Aorta (tissue), 5 donors: Measurements from ENCODE around the gene BEAN1. TPM values are rescaled to one million over a fixed set of nuclear protein-coding genes. Genes with fewer than 3 reads are reported as not detected.

Experiments used
- ATAC-seq: fragments of 200-7000 bp; cut with Tn5 transposase; one replicate; pipeline ENCODE4 v1.9.1; 2022; ENCODE audit warnings: moderate library complexity; ENCODE audit not compliant: low FRiP score
- DNase-seq, 2 donors: peaks; one replicate each; pipeline ENCODE4 v3.0.0-alpha.2; 2020
- H3K27ac ChIP-seq, 2 donors: one replicate each; pipeline ENCODE4 v1.5.1; 2013; ENCODE audit warnings: low read length in 2 of 2, mild to moderate bottlenecking in 2 of 2, moderate library complexity in 2 of 2, control low read depth in 1 of 2, inconsistent platforms in 1 of 2, low read depth in 1 of 2
- H3K27me3 ChIP-seq, 2 donors: one replicate each; pipeline ENCODE4 v1.6.1; 2013; ENCODE audit warnings: control low read depth in 1 of 2, low read length in 1 of 2, mild to moderate bottlenecking in 1 of 2, moderate library complexity in 1 of 2; ENCODE audit not compliant: insufficient read depth in 2 of 2, control insufficient read depth in 1 of 2
- H3K36me3 ChIP-seq, 2 donors: one replicate each; pipeline ENCODE4 v1.6.1; 2013; ENCODE audit warnings: control low read depth in 1 of 2, low read length in 1 of 2, mild to moderate bottlenecking in 1 of 2; ENCODE audit not compliant: insufficient read depth in 2 of 2, control insufficient read depth in 1 of 2
- H3K4me1 ChIP-seq, 2 donors: one replicate each; pipeline ENCODE4 v1.6.1; 2013; ENCODE audit warnings: low read length in 2 of 2, control low read depth in 1 of 2, mild to moderate bottlenecking in 1 of 2, moderate library complexity in 1 of 2; ENCODE audit not compliant: insufficient read depth in 2 of 2, control insufficient read depth in 1 of 2
- H3K4me3 ChIP-seq, 2 donors: one replicate each; pipeline ENCODE4 v1.5.1; 2013; ENCODE audit warnings: low read length in 2 of 2, control low read depth in 1 of 2, mild to moderate bottlenecking in 1 of 2
- H3K9me3 ChIP-seq: one replicate; pipeline ENCODE4 v1.6.1; 2013; ENCODE audit warnings: mild to moderate bottlenecking, low read length; ENCODE audit not compliant: control insufficient read depth
- WGBS, 2 donors: extraction: QIAGEN DNeasy Blood & Tissue Kit; methylation state at CpG; one replicate each; pipeline ENCODE4 v1.1.7; 2013; 5-methylcytosine and 5-hydroxymethylcytosine counted together
- intact Hi-C, 2 donors: fragments of 100-400 bp; cut with DNase I; formaldehyde crosslinking; loops; one replicate each; pipeline versions ENCODE4 v1.14.2 to v1.15.0; 2022
- polyA plus RNA-seq, 2 donors: library from polyadenylated mRNA; stranded (reverse); fragments of 200-250 nt; gene quantifications; one replicate each; pipeline ENCODE4 v1.2.3, GENCODE V29; 2013
- total RNA-seq, 2 donors: library from RNA; stranded (reverse); fragmentation: NEBNext Ultra II Directional; extraction: Animal tissue kit (Norgen Biotek cat#: 25700); gene quantifications; one replicate each; pipeline ENCODE4 v1.2.1, GENCODE V29; 2021
- donor health status: healthy with polysubstance abuse.
- donor health status: Bipolar disorder and iron deficiency.
- donor health status: DM: no; HTN: no; CAD: no.
- donor health status: DM: no; HTN: no; CAD: no.
- donor health status: DM: yes; HTN: yes; CAD: no.

The BEAN1 gene
- total and polyA plus RNA-seq, 4 donors = 0.13 to 1.8 (median 0.46) TPM

DNA sequence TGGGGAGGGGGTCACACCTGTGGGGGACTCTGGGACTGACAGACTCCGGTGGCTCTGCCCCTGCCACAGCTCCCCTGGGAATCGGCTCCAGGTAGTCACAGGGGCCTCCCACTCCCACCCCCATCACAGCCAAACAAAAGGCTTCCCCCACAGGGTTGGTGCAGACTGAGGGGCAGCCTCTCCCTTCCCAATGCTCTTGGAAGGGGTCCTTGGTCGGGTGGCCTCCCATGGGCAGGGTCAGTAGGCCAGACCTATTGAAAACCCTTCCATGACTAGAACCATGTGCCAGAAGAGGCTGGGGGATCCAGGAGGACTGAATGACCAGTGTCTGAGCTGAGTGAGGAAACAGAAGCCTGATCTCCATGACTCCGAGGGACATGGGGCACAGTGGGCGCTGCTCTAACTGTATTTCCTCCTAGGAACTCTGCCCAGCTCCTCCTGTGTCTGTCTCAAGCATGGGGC is 94.2 kb downstream of the BEAN1 start:
- Histone ChIP-seq H3K9me3 (no peaks in the 10 kb centered on the region), H3K36me3 (no peaks in the 10 kb centered on the region), H3K27ac (no peak overlapping the region), H3K4me3 (no peak overlapping the region), H3K27me3 (no peaks in the 10 kb centered on the region), H3K4me1 (no peaks in the 10 kb centered on the region)
- 94 to 95% methylated on average over 5 of the region's 5 CpGs for WGBS, 2 donors
- intact Hi-C loops = no loop called here
- no peak for ATAC-seq
- DNase-seq = peak in 1 of 2 donors; percentile 47

DNA sequence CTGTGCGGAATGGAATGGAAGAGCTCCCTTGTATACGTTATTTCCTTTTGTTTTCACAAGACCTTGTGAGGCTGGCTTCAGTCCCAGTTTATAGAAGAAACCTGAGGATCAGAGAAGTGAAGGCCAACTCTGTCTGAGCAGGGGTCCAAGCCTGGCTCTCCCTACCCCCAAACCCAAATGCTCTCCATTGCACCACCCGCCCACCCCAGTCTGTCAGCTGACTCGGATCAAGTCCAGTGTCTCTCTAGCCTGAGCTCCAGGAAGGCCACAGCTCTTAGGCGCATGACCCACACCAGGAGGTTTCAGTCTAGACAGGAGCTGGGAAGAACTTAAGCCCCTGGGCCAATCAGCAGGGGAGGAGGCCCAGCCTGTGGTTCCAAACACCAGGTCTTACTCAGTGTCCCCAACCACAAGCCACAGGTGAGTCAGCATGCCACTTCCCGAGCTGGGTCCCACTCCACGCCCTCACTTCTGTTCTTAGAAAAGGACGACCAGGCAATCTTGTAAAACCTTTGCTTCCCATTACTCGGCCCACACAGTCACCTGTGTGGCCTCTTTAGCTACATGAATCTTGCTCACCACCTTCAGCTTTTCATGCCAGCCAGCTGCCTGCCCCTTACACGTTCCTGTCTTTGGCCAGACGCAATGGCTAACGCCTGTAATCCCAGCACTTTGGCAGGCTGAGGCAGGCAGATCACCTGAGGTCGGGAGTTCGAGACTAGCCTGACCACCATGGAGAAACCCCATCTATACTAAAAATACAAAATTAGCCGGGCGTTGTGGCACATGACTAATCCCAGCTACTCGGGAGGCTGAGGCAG is 95.1 kb downstream of the BEAN1 start:
- H3K27ac ChIP-seq = peak overlapping the region in 1 of 2 donors; percentile 6
- H3K36me3 ChIP-seq = peaks cover 0 to 3% of the 10 kb centered on the region in 2 donors
- 78 to 82% methylated on average over 17 of the region's 17 CpGs for WGBS, 2 donors
- intact Hi-C loops = no loop called here
- H3K9me3 ChIP-seq = no peaks in the 10 kb centered on the region
- no peak overlapping the region for H3K4me3 ChIP-seq
- no peak for ATAC-seq
- peak; percentile 75 to 82 for DNase-seq
- H3K27me3 ChIP-seq = no peaks in the 10 kb centered on the region
- no peaks in the 10 kb centered on the region for H3K4me1 ChIP-seq

DNA sequence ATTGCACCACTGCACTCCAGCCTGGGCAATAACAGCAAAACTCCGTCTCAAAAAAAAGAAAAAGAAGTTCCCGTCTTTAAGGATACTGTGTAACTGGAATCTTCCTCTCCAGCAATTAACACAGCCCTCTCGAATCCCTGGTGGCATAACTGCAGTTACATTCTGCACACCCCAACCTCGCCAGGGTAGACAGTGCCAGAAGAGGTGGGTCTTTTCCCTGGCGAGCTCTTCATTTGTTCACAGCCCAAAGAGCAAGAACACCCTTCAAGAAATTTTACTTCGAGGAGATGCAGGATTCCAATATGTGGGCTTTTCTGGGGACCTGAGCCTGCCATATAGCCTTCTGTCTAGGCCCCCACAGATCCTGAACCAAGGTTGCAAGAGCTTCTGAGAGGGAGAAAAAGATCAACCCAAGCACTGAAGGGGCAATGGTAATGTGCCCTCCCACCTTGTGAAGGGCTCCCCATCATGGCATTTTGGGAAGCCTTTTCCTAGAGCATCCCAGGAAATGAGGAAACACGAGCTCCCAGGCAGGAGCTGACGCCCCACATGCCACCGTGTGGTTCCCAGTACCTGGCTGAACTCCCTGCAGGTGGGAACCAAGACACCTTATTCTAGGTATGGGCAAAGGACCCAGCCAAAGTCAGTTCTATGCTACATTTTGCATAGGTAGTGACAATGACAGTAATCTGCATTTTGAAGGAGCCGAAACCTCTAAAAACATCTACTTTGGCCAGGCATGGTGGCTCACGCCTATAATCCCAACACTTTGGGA is 95.9 kb downstream of the BEAN1 start:
- Histone ChIP-seq H3K9me3 (no peaks in the 10 kb centered on the region), H3K27ac (no peak overlapping the region), H3K4me3 (no peak overlapping the region), H3K4me1 (no peaks in the 10 kb centered on the region), H3K27me3 (no peaks in the 10 kb centered on the region), H3K36me3 (peaks cover 0 to 4% of the 10 kb centered on the region in 2 donors)
- ATAC-seq = no peak
- intact Hi-C loops = no loop called here
- DNase-seq = peak in 1 of 2 donors; percentile 44
- WGBS, 2 donors = 71 to 75% methylated on average over 11 of the region's 11 CpGs

DNA sequence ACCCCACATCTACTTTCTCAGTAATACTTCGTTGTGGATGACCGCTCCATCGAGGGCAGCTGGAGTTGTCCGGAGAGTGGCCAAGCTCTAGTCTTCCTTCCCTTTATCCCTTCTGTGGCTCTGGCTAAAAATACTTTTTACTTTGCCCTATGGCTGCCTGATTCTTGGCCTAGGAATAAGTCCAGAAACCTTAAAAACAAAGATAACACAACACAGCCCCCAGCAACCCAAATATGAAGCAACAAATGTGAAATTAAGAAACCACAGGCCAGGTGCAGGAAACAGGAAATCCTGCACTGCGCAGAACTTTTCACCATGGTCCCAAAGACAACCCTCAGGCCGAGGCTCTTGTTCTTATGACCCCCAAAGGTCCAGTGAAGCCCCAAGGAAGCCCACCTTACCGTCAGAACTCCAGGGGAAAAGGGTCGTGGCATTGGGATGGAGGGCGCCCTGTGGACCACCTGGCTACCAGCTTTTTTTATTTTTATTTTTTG is 96.8 kb downstream of the BEAN1 start:
- Histone ChIP-seq H3K27ac (no peak overlapping the region), H3K36me3 (peaks cover 0 to 8% of the 10 kb centered on the region in 2 donors), H3K27me3 (no peaks in the 10 kb centered on the region), H3K4me1 (no peaks in the 10 kb centered on the region), H3K9me3 (no peaks in the 10 kb centered on the region), H3K4me3 (no peak overlapping the region)
- 90 to 91% methylated on average over 9 of the region's 9 CpGs for WGBS, 2 donors
- ATAC-seq = no peak
- DNase-seq = peak in 1 of 2 donors; percentile 48
- intact Hi-C loops = no loop called here

GRCh38 chr16:66524601-66525164 is 97.6 kb downstream of the BEAN1 start:
- ATAC-seq (peak; percentile 19), DNase-seq (peak; percentile 63 to 72)
- Histone ChIP-seq H3K27ac (no peak overlapping the region), H3K9me3 (no peaks in the 10 kb centered on the region), H3K4me1 (no peaks in the 10 kb centered on the region), H3K27me3 (no peaks in the 10 kb centered on the region), H3K4me3 (no peak overlapping the region), H3K36me3 (peaks cover 0 to 10% of the 10 kb centered on the region in 2 donors)
- intact Hi-C loops = no loop called here
- 83 to 84% methylated on average over 6 of the region's 6 CpGs for WGBS, 2 donors

DNA sequence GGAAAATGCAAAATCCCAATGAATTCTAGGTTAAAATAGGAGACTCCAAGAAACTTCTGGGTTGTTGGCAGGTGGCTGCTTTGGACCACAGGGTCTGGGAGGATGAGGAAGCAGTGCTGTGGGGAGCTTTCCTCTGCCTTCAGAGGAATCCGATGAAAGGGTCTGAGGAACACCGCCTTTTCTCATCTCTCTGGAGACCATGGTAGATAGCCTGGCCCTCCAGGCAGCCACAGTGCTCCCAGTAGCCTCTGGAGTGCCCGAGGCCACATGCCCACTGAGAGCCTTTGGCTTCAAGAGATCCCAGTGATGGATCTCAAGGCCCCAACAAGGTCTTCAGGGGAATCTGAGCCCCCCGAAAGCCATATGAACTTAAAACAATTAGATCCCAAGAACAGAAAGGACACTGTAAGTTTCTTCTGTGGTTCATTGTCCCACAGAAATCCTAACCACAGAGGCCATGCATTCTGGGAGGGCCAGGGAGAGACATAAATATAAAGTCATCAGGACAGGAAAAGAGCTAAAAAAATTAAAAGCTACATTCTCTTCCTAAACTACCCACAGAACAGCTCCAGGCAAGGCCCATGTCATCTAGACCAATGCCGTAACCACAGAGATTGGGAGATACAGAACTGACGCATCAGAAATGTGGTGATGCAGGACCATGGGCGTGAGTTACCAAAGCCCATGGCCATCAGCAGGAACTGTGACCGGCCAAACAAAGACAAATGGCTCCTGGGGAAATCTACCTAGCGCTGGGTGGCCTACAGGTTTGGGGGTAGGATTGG is 98.5 kb downstream of the BEAN1 start:
- H3K27ac ChIP-seq = no peak overlapping the region
- no peaks in the 10 kb centered on the region for H3K4me1 ChIP-seq
- no peak for ATAC-seq
- intact Hi-C loops = no loop called here
- no peak overlapping the region for H3K4me3 ChIP-seq
- H3K27me3 ChIP-seq = no peaks in the 10 kb centered on the region
- H3K9me3 ChIP-seq = no peaks in the 10 kb centered on the region
- peak in 1 of 2 donors; percentile 50 for DNase-seq
- H3K36me3 ChIP-seq = peaks cover 0 to 10% of the 10 kb centered on the region in 2 donors
- WGBS, 2 donors = 92 to 93% methylated on average over 9 of the region's 9 CpGs

GRCh38 chr16:66528294-66528693 is 101.2 kb downstream of the BEAN1 start:
- ATAC-seq = no peak
- H3K36me3 ChIP-seq = peaks cover 0 to 10% of the 10 kb centered on the region in 2 donors
- no peaks in the 10 kb centered on the region for H3K27me3 ChIP-seq
- DNase-seq = no peak
- no peaks in the 10 kb centered on the region for H3K4me1 ChIP-seq
- intact Hi-C loops = no loop called here
- no peak overlapping the region for H3K4me3 ChIP-seq
- H3K9me3 ChIP-seq = no peaks in the 10 kb centered on the region
- 96 to 97% methylated on average over 5 of the region's 5 CpGs for WGBS, 2 donors
- H3K27ac ChIP-seq = no peak overlapping the region

DNA sequence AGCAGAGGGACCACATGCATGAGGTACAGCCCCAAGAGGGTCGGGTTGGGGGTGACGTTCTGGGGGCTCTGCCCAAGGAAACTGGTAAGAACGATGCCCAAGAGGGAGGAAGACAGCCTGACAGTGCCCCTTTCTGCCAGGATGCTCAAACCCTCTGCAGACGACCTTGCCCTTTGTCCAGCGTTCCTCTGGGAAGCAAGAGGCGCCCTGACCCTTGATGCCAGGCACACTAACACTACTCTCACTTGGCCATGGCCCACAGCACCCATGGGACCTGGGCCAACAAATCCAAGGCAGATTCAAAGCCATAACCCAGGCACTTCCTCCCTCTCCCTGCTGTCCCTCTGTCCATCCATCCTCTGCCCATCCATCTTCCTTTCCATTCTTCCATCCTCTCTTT is 102.4 kb downstream of the BEAN1 start:
- Histone ChIP-seq H3K9me3 (no peaks in the 10 kb centered on the region), H3K27ac (no peak overlapping the region), H3K27me3 (no peaks in the 10 kb centered on the region), H3K4me3 (no peak overlapping the region), H3K4me1 (no peaks in the 10 kb centered on the region), H3K36me3 (peaks cover 0 to 11% of the 10 kb centered on the region in 2 donors)
- DNase-seq (peak in 1 of 2 donors; percentile 42), ATAC-seq (no peak)
- intact Hi-C loops = no loop called here
- 91 to 94% methylated on average over 6 of the region's 6 CpGs for WGBS, 2 donors
